Naive thymus-derived CD4-positive, alpha-beta T cell (primary cell): ENCODE data around the gene BLOC1S6. TPM values are rescaled to one million over a fixed set of nuclear protein-coding genes. Genes with fewer than 3 reads are reported as not detected.

Experiments used
- ATAC-seq: fragments of 150-1000 bp; cut with Tn5 transposase; 2 replicates; pipeline ENCODE4 v1.10.0; 2021; ENCODE audit warnings: mild to moderate bottlenecking, moderate library complexity
- CTCF ChIA-PET: fragments of 350-600 bp; sonication (Branson Sonifier 250); formaldehyde crosslinking; loops from one replicate; lab custom pipeline; 2021; ENCODE audit warnings: antibody characterized with exemption; lab: Charles Lee
- POLR2A ChIA-PET: fragments of 350-600 bp; sonication (Branson Sonifier 250); formaldehyde crosslinking; loops from one replicate; lab custom pipeline; 2021; ENCODE audit warnings: antibody characterized with exemption, inconsistent platforms; lab: Charles Lee
- DNase-seq, 9 donors: peaks; one replicate each; pipeline versions ENCODE4 v3.0.0 to v3.0.0-alpha.2; 2020 to 2022; ENCODE audit warnings: mixed read lengths in 1 of 9
- H3K27ac ChIP-seq: one replicate; pipeline ENCODE4 v1.7.0; 2013; ENCODE audit warnings: mild to moderate bottlenecking, low read depth, low read length, moderate library complexity
- H3K27me3 ChIP-seq, 2 donors: one replicate each; pipeline ENCODE4 v1.7.0; 2013; ENCODE audit warnings: low read length in 2 of 2, mild to moderate bottlenecking in 2 of 2, moderate library complexity in 2 of 2; ENCODE audit not compliant: control insufficient read depth in 2 of 2, insufficient read depth in 2 of 2
- H3K36me3 ChIP-seq, 3 experiments: 1 replicate in 2 of 3; 2 replicates in 1 of 3; pipeline ENCODE4 v1.7.0; 2013; ENCODE audit warnings: low read length in 3 of 3, mild to moderate bottlenecking in 3 of 3, moderate library complexity in 1 of 3; ENCODE audit not compliant: insufficient read depth in 3 of 3, control insufficient read depth in 2 of 3
- H3K4me1 ChIP-seq, 2 donors: one replicate each; pipeline ENCODE4 v1.7.0; 2013; ENCODE audit warnings: low read length in 2 of 2, mild to moderate bottlenecking in 2 of 2, moderate library complexity in 1 of 2; ENCODE audit not compliant: control insufficient read depth in 2 of 2, insufficient read depth in 2 of 2
- H3K4me3 ChIP-seq: 2 replicates; pipeline ENCODE4 v1.7.0; 2013; ENCODE audit warnings: mild to moderate bottlenecking, low read length
- H3K9me3 ChIP-seq, 3 experiments: 1 replicate in 2 of 3; 2 replicates in 1 of 3; pipeline ENCODE4 v1.7.0; 2013; ENCODE audit warnings: low read length in 3 of 3; ENCODE audit not compliant: control insufficient read depth in 2 of 3
- H3K27ac Mint-ChIP-seq, 9 donors: one replicate each; pipeline ENCODE4 v1.8.0; 2020 to 2022; ENCODE audit warnings: mixed read lengths in 9 of 9, mild to moderate bottlenecking in 8 of 9, moderate library complexity in 5 of 9, inconsistent platforms in 2 of 9
- H3K27me3 Mint-ChIP-seq, 5 donors: one replicate each; pipeline ENCODE4 v1.8.0; 2021 to 2022; ENCODE audit warnings: mixed read lengths in 5 of 5, mild to moderate bottlenecking in 1 of 5
- H3K36me3 Mint-ChIP-seq, 5 donors: one replicate each; pipeline ENCODE4 v1.8.0; 2020 to 2022; ENCODE audit warnings: mixed read lengths in 5 of 5, mild to moderate bottlenecking in 3 of 5, inconsistent platforms in 1 of 5
- H3K4me1 Mint-ChIP-seq, 7 donors: one replicate each; pipeline ENCODE4 v1.8.0; 2020 to 2022; ENCODE audit warnings: mixed read lengths in 7 of 7, mild to moderate bottlenecking in 3 of 7, inconsistent platforms in 1 of 7
- H3K4me3 Mint-ChIP-seq, 10 donors: one replicate each; pipeline ENCODE4 v1.8.0; 2020 to 2022; ENCODE audit warnings: mild to moderate bottlenecking in 10 of 10, mixed read lengths in 10 of 10, moderate library complexity in 6 of 10, inconsistent platforms in 2 of 10
- H3K9me3 Mint-ChIP-seq, 11 donors: one replicate each; pipeline ENCODE4 v1.8.0; 2020 to 2022; ENCODE audit warnings: mixed read lengths in 11 of 11, mild to moderate bottlenecking in 4 of 11, inconsistent platforms in 1 of 11, moderate library complexity in 1 of 11
- intact Hi-C, 2 donors: fragments of 100-400 bp; cut with micrococcal nuclease; formaldehyde crosslinking; loops; one replicate each; pipeline ENCODE4 v1.15.1; 2023
- polyA plus RNA-seq, 2 donors: library from polyadenylated mRNA; unstranded; fragments of 300-500 nt; fragmentation: Illumina TruSeq; gene quantifications; one replicate each; pipeline ENCODE4 v1.2.3, GENCODE V29; 2021
- total RNA-seq, 6 experiments: library from RNA in 5 of 6; stranded (reverse) in 5 of 6; gene quantifications; 1 replicate in 5 of 6; 2 replicates in 1 of 6; pipeline ENCODE4 v1.2.3 and lab custom pipeline; 2021 to 2026

Gene BLOC1S6
- total and polyA plus RNA-seq, 7 experiments from 2014 or later: 34.4 to 63.9 (median 50.9) TPM

- Mint-ChIP-seq H3K4me3 (peak within 1 kb of the TSS; percentile 91 to 98 (median 96)), H3K9me3 (peaks cover 0 to 2% (median 0%) of the 10 kb centered on the region in 11 donors), H3K4me1 (peaks cover 24 to 46% (median 42%) of the 10 kb centered on the region in 7 donors), H3K27ac (peak within 1 kb of the TSS; percentile 84 to 96 (median 91)), H3K36me3 (peaks cover 0 to 30% (median 4%) of the 10 kb centered on the region in 5 donors), H3K27me3 (peaks cover 0 to 13% (median 0%) of the 10 kb centered on the region in 5 donors)
- H3K9me3 ChIP-seq: no peaks in the 10 kb centered on the region
- peaks cover 24 to 27% of the 10 kb centered on the region in 2 donors for H3K4me1 ChIP-seq
- CTCF ChIA-PET: interaction anchor here (0.6 to 1.1 kb wide), 3 partner anchors 12 to 179 kb away, joined by 3 to 5 read pairs (median 3); no protein-coding TSS in a partner anchor
- POLR2A ChIA-PET: interaction anchor here (0.5 to 0.9 kb wide), 2 partner anchors 435 to 1838 kb away, joined by 3 to 5 read pairs; no protein-coding TSS in a partner anchor
- H3K27ac ChIP-seq: peak within 1 kb of the TSS; percentile 69
- intact Hi-C loops: loop anchor here (1.0 to 10.0 kb wide), 11 partner anchors 20 to 1350 kb away; partner anchors contain the start of genes BLOC1S6 (in 1 of the 2), GOLM2 (in 1 of the 2) and SLC30A4 (in 1 of the 2)
- peak; percentile 46 to 78 (median 58) for DNase-seq
- H3K4me3 ChIP-seq: peak within 1 kb of the TSS; percentile 84
- H3K36me3 ChIP-seq: peaks cover 0 to 7% (median 0%) of the 10 kb centered on the region in 3 experiments
- peak; percentile 72 for ATAC-seq
- no peaks in the 10 kb centered on the region for H3K27me3 ChIP-seq
Observed at GRCh38 chr15:45634432-45635190, 47.4 kb downstream of the BLOC1S6 start, which contains the start of gene SQOR. Gene SQOR (plus strand): TSS chr15:45635029. CDS start chr15:45658924, 23,895 bp downstream.

- H3K27ac Mint-ChIP-seq: peak overlapping the region; percentile 84 to 96 (median 91)
- peaks cover 24 to 27% of the 10 kb centered on the region in 2 donors for H3K4me1 ChIP-seq
- POLR2A ChIA-PET: interaction anchor here (0.5 to 0.9 kb wide), 3 partner anchors 14 to 1838 kb away, joined by 3 to 5 read pairs (median 3); no protein-coding TSS in a partner anchor
- H3K4me3 Mint-ChIP-seq: peak overlapping the region; percentile 91 to 98 (median 96)
- H3K9me3 ChIP-seq: no peaks in the 10 kb centered on the region
- peak in 8 of 9 donors; percentile 48 to 68 (median 56) for DNase-seq
- ATAC-seq: peak; percentile 67
- peaks cover 0 to 36% (median 8%) of the 10 kb centered on the region in 5 donors for H3K36me3 Mint-ChIP-seq
- H3K4me3 ChIP-seq: peak overlapping the region; percentile 84
- H3K27ac ChIP-seq: peak overlapping the region; percentile 69
- CTCF ChIA-PET: interaction anchor here (0.6 kb wide), 1 partner anchor 180 kb away, joined by 3 read pairs; no protein-coding TSS in a partner anchor
- peaks cover 0 to 7% (median 0%) of the 10 kb centered on the region in 3 experiments for H3K36me3 ChIP-seq
- H3K27me3 ChIP-seq: no peaks in the 10 kb centered on the region
- peaks cover 0 to 3% (median 0%) of the 10 kb centered on the region in 11 donors for H3K9me3 Mint-ChIP-seq
- H3K27me3 Mint-ChIP-seq: peaks cover 0 to 9% (median 0%) of the 10 kb centered on the region in 5 donors
- H3K4me1 Mint-ChIP-seq: peaks cover 30 to 52% (median 44%) of the 10 kb centered on the region in 7 donors
- intact Hi-C loops: loop anchor here (1.0 to 10.0 kb wide), 7 partner anchors 21 to 1350 kb away; partner anchors contain the start of genes GOLM2 (in 1 of the 2) and SLC30A4 (in 1 of the 2)
Observed at GRCh38 chr15:45635191-45635638, 48.0 kb downstream of the BLOC1S6 start.

- POLR2A ChIA-PET: interaction anchor here (0.6 to 0.9 kb wide), 2 partner anchors 14 to 23 kb away, joined by 3 to 4 read pairs; no protein-coding TSS in a partner anchor
- Mint-ChIP-seq H3K27me3 (peaks cover 0 to 3% (median 0%) of the 10 kb centered on the region in 5 donors), H3K4me3 (peak overlapping the region; percentile 91 to 98 (median 96)), H3K27ac (peak overlapping the region; percentile 84 to 96 (median 91)), H3K36me3 (peaks cover 0 to 41% (median 9%) of the 10 kb centered on the region in 5 donors), H3K9me3 (peaks cover 0 to 3% (median 0%) of the 10 kb centered on the region in 11 donors), H3K4me1 (peaks cover 34 to 58% (median 46%) of the 10 kb centered on the region in 7 donors)
- ATAC-seq (no peak), DNase-seq (no peak)
- H3K9me3 ChIP-seq: no peaks in the 10 kb centered on the region
- CTCF ChIA-PET: no interaction called here
- intact Hi-C loops: loop anchor here (1.0 to 10.0 kb wide), 7 partner anchors 22 to 1351 kb away; partner anchors contain the start of genes GOLM2 (in 1 of the 2) and SLC30A4 (in 1 of the 2)
- H3K4me1 ChIP-seq: peaks cover 24 to 27% of the 10 kb centered on the region in 2 donors
- H3K36me3 ChIP-seq: peaks cover 0 to 7% (median 0%) of the 10 kb centered on the region in 3 experiments
- peak overlapping the region; percentile 69 for H3K27ac ChIP-seq
- H3K4me3 ChIP-seq: peak overlapping the region; percentile 84
- H3K27me3 ChIP-seq: no peaks in the 10 kb centered on the region
Observed at GRCh38 chr15:45635763-45636292, 48.6 kb downstream of the BLOC1S6 start.

GRCh38 chr15:45637141-45637540 lies 50.0 kb downstream of the BLOC1S6 start:
- H3K9me3 Mint-ChIP-seq: peaks cover 0 to 3% (median 0%) of the 10 kb centered on the region in 11 donors
- H3K4me3 Mint-ChIP-seq: peak overlapping the region; percentile 83 to 98 (median 88)
- POLR2A ChIA-PET: interaction anchor here (0.6 to 1.5 kb wide), 6 partner anchors 9 to 437 kb away, joined by 3 to 19 read pairs (median 4); partner anchors contain the start of gene BLOC1S6
- no peaks in the 10 kb centered on the region for H3K27me3 Mint-ChIP-seq
- intact Hi-C loops: loop anchor here (1.0 to 10.0 kb wide), 4 partner anchors 50 to 1352 kb away; partner anchors contain the start of genes BLOC1S6 (in 1 of the 2), GOLM2 (in 1 of the 2) and SLC30A4 (in 1 of the 2)
- peaks cover 0 to 7% (median 0%) of the 10 kb centered on the region in 3 experiments for H3K36me3 ChIP-seq
- H3K4me3 ChIP-seq: peak overlapping the region; percentile 41
- CTCF ChIA-PET: no interaction called here
- peak overlapping the region; percentile 44 for H3K27ac ChIP-seq
- peak overlapping the region; percentile 80 to 96 (median 92) for H3K27ac Mint-ChIP-seq
- H3K9me3 ChIP-seq: no peaks in the 10 kb centered on the region
- no peak for ATAC-seq
- no peak for DNase-seq
- H3K27me3 ChIP-seq: no peaks in the 10 kb centered on the region
- H3K4me1 ChIP-seq: peaks cover 24 to 27% of the 10 kb centered on the region in 2 donors
- H3K4me1 Mint-ChIP-seq: peaks cover 46 to 67% (median 59%) of the 10 kb centered on the region in 7 donors
- H3K36me3 Mint-ChIP-seq: peaks cover 0 to 48% (median 14%) of the 10 kb centered on the region in 5 donors

GRCh38 chr15:45637552-45638033 lies 50.4 kb downstream of the BLOC1S6 start:
- Histone ChIP-seq H3K4me3 (peak overlapping the region; percentile 41), H3K27me3 (no peaks in the 10 kb centered on the region), H3K36me3 (peaks cover 0 to 7% (median 0%) of the 10 kb centered on the region in 3 experiments), H3K4me1 (peaks cover 24 to 27% of the 10 kb centered on the region in 2 donors), H3K27ac (peak overlapping the region; percentile 44), H3K9me3 (no peaks in the 10 kb centered on the region)
- H3K4me3 Mint-ChIP-seq: peak overlapping the region; percentile 83 to 98 (median 88)
- peaks cover 45 to 71% (median 63%) of the 10 kb centered on the region in 7 donors for H3K4me1 Mint-ChIP-seq
- ChIA-PET POLR2A (interaction anchor here (0.9 to 1.5 kb wide), 5 partner anchors 9 to 438 kb away, joined by 3 to 19 read pairs (median 5); partner anchors contain the start of gene BLOC1S6), CTCF (no interaction called here)
- no peaks in the 10 kb centered on the region for H3K27me3 Mint-ChIP-seq
- H3K9me3 Mint-ChIP-seq: peaks cover 0 to 3% (median 0%) of the 10 kb centered on the region in 11 donors
- ATAC-seq: peak; percentile 75
- peaks cover 2 to 50% (median 17%) of the 10 kb centered on the region in 5 donors for H3K36me3 Mint-ChIP-seq
- H3K27ac Mint-ChIP-seq: peak overlapping the region; percentile 80 to 96 (median 92)
- DNase-seq: peak in 8 of 9 donors; percentile 42 to 81 (median 76)
- intact Hi-C loops: loop anchor here (1.0 to 10.0 kb wide), 4 partner anchors 50 to 1353 kb away; partner anchors contain the start of genes BLOC1S6 (in 1 of the 2), GOLM2 (in 1 of the 2) and SLC30A4 (in 1 of the 2)
